Measurements from ENCODE around the gene LYRM4. TPM values are rescaled to one million over a fixed set of nuclear protein-coding genes. Genes with fewer than 3 reads are reported as not detected.

The LYRM4 gene
- polyA plus RNA-seq, 4 donors = 36.1 to 43.7 (median 42.7) TPM

DNA sequence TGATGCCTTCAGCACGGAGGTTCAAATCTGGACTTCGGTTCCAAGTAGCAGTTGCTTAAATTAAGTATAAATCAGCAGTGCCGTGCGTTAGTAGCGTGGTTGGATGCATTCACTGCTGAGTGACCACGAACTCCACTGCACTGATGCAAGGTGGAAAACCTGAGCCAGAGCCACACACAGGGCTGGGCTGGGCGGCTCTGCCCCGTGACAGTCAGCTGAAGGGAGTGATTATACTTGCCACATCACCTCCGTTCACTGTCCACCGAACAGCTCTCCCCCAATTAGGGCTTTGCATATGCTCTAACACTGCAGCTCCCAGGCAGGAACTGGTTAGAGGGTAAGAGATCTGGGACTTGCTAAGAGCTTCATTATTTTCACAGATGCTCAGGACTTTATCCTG, 153.4 kb downstream of the LYRM4 start:
- DNase-seq (ENCODE audit: low read depth in 4 of 4, low spot score in 2 of 4) = no peak

DNA sequence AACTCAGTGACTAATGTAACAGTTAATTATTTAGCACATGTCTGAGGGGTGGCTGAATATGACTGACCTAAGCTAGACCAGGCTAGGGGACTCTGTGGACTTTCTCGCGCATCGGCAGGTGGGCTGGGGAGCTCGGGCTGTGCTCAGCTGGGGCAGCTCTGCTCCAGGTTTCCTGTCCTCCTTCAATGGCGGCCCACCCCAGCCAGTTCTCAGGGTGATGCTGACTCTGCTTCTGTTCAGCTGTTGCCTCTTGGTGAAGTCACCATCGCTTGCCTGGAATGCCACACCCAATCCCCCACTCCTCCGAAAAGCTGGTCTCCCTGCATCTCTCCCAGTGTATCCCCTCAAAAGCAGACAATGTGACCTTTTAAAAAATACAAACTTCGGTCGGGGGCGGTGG, 155.6 kb downstream of the LYRM4 start:
- no peak for DNase-seq (ENCODE audit: low read depth in 4 of 4, low spot score in 2 of 4)

DNA sequence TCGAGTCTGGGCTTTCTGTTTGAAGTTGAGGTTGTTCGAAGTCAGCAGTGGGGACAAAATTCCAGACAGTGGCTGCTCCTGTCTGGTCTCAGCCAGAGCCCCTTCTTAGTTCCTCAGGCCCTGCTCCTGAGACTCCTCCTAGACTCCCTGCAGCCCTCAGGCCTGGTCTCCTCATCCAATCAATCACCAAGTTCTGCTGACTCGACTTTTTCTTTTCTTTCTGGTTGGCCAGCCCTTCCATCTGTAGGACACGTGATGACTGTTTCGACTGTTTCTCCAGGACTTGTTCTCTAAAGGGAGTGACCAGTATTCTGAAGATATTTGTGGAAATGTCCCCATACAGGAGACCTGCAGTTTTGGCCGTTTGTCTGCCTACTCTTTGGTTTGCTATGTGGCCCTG, 156.1 kb downstream of the LYRM4 start:
- DNase-seq (ENCODE audit: low read depth in 4 of 4, low spot score in 2 of 4) = no peak

DNA sequence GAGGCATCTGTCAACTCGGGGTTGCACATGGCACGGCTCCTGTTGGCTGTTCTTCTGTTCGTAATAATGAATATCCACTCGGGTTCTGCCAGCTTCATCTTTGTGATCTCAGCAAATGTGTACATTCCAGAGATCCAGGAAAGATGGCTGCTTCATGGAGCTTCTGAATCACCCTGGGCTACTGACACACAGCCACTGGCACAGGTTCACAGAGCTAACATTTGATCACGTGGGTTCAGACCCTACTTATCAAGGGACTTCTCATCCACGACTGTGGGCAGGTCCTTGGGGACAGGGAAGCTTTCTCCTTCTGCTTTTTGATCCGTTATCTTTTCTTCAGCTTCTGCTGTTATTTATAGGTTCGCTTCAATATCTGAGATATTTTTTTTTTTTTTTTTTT, 157.5 kb downstream of the LYRM4 start:
- no peak for DNase-seq (ENCODE audit: low read depth in 4 of 4, low spot score in 2 of 4)

DNA sequence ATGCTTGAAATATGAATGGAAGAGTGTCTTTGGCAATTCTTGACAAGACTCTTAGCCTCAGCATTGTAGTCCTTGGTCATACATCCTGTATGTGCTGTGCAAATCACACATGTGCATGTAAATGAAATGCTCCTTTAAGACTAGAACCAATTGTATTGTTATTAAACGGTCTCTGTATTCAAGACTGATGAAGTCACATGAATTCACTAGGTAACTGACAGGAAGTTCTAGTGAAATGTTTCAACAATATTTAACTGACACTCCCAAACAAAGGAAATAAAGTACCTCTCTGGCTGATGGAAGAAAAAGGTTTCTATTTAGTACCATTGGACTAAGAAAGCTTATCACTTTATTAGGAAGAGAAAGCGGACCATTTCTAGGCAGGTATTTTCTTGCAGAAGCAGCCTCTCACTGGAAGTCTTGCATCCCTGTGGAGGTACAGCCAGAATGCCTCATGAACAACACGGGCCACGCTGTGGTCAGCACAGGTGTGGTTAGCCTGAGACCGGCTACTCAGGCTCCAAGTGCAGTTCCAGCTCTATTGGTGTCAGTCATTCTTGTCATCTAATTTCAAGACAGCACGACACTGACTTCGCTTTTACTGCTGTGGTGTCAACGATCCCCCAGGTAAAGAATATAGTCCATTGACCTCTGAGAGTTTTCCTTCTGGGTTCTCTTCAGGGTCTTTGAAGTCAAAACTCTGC, 158.3 kb downstream of the LYRM4 start:
- no peak for DNase-seq (ENCODE audit: low read depth in 4 of 4, low spot score in 2 of 4)

DNA sequence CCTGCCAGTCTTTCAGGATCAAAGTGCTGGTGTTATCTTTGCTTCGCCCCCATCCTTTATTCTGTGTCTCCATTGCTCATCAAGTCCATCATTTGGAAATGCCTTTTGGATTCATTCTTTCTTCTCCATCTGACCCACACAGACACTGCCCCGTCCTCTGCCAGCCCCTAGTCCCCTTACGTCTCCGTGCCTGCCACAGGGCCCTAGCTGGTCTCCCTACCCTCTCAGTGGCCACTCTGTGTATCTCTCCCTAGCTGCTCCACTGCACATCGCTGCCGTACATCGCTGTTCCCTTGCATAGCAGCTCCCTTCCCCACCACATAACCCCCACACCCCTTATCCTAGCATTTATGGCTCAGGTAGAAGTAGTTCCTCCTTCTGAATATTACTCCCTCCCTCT, 159.9 kb downstream of the LYRM4 start:
- DNase-seq (ENCODE audit: low read depth in 4 of 4, low spot score in 2 of 4) = no peak

DNA sequence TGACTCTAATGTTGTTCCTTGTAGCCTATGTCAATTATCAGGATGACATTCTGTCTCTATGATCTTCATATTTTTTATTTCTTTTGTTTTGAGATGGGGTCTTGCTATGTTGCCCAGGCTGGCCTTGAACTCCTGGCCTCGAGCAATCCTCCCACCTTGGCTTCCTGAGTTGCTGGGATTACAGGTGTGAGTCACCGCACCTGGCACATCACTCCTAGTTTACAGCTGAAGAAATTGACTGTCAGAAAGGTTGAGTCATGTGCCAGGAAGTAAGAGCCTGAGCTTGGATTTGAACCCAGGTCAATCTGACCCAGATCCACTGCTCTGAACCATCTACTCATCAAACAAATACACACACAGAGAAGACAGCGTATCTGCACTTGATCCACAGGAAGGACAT, 161.2 kb downstream of the LYRM4 start:
- no peak for DNase-seq (ENCODE audit: low read depth in 4 of 4, low spot score in 2 of 4)

DNA sequence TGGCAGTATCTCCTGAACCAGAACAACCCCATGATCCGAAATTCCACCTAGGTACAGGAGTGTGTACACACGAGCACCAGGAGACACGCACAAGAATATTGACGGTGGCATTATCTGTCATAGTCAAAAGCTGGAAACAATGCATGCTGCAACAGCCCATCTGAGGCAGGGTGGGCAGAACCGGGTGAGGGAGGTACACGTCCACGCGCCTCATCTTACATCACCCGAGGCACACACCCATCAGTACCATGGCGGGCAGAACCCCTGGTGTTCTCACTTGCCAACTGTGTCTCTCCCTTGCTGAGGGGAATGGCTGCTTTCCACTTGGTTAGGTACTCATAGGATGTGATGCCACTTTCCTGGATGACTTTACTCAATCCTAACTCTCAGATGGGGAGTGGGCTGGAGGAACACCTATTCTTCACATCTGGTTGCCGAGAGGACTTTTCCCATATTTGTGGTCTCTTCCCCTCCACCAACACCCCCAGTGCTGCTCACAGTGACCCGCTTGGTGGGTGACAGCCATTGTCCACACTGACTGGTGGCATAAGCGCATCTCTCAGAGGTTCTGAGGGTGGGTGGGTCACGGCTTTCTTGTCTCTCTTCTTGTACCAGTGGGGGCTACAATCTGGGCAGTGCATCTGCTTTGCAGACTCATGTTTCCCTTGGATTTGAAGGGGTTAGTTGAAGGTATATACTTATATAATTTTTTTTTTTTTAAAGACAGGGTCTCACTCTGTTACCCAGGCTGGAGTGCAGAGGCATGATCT, 162.1 kb downstream of the LYRM4 start:
- DNase-seq (ENCODE audit: low read depth in 4 of 4, low spot score in 2 of 4) = no peak

DNA sequence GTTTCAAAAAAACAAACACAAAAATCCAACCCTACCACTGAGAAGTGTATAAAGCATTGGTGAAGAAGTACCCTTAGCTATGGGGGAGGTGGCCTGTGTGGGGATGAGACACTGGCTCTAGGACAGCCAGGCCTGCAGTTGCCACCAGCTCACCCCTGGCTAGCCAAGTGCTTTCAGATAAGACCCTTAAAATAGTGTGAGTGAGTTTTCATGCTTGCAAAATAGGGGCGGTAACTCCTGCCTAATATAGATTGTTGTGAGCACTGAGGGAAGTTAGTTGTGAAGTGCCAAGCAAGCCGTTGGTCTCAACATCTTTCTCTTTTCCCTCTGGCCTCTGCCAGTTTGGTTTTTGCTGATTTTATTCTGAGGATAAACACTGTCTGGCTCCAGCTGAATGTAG, 164.3 kb downstream of the LYRM4 start:
- no peak for DNase-seq (ENCODE audit: low read depth in 4 of 4, low spot score in 2 of 4)

DNA sequence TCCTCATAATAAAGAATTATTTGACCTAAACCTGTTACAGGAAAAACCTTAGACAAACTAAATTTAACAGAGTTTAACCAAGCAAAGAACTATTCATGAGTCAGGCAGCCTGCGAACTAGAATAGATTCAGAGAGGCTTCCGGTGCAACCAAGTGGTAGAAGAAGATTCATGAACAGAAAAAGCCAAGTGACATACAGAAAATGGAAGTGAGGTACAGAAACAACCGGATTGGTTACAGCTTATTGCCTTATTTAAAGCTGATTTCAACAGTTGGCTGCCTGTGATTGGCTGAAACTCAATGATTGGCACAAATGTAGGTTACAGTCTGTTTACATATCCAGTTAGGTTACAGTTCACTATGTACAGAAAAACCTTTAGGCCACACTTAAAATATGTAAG, 165.5 kb downstream of the LYRM4 start:
- DNase-seq (ENCODE audit: low read depth in 4 of 4, low spot score in 2 of 4) = no peak

DNA sequence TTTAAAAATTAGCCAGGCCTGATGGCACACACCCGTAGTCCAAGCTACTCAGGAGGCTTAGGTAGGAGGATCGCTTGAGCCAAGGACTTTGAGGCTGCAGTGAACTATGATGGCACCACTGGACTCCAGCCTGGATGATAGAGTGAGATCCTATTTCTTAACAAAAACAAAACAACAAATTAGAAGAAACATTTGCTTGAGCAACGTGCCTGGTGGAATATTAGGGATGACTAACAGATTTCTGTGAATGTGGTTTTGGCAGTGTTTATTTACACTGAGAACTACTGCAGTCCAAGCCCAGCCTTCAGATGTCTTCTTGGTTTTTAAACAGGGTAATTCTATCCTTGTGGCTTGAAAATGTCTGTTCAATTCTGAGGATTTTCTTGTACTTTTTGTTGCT, 166.4 kb downstream of the LYRM4 start:
- DNase-seq (ENCODE audit: low read depth in 4 of 4, low spot score in 2 of 4) = no peak

DNA sequence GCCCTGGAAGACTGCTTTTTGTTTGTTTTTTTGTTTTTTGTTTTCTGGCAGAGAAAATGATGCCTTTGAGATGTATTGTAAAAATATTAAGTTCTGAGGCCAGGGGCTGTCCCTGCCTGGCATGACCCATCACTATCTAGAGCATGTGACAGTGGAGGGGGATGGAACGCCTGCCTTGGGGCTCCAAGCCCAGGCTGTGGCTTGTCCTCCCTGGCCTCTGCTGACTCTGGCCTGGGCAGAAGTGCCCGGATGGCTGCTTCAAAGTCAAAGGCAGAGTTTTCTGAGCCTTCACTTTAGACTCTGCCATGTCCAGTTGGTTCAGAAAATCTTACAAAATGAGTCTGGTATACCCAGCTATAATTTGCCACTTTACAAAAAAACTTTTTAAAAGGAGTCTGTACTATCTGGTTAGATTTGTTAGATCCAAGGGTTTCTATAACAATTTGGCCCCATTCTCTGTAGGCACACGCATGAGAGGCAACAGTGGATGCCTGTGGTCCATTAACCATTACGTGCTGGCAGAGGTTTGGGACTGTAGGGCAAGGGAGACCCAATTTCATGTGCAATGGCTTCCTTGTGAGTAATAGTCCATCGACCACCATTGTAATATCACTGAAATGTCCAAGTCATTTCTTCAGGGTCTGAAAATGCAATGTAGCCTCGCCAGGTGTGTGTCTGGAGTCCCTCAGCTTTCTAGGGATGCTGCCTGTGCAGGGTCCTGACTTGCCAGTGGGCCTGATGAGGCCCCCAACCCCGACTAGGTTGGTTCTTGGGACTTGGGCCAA, 167.3 kb downstream of the LYRM4 start:
- no peak for DNase-seq (ENCODE audit: low read depth in 4 of 4, low spot score in 2 of 4)

DNA sequence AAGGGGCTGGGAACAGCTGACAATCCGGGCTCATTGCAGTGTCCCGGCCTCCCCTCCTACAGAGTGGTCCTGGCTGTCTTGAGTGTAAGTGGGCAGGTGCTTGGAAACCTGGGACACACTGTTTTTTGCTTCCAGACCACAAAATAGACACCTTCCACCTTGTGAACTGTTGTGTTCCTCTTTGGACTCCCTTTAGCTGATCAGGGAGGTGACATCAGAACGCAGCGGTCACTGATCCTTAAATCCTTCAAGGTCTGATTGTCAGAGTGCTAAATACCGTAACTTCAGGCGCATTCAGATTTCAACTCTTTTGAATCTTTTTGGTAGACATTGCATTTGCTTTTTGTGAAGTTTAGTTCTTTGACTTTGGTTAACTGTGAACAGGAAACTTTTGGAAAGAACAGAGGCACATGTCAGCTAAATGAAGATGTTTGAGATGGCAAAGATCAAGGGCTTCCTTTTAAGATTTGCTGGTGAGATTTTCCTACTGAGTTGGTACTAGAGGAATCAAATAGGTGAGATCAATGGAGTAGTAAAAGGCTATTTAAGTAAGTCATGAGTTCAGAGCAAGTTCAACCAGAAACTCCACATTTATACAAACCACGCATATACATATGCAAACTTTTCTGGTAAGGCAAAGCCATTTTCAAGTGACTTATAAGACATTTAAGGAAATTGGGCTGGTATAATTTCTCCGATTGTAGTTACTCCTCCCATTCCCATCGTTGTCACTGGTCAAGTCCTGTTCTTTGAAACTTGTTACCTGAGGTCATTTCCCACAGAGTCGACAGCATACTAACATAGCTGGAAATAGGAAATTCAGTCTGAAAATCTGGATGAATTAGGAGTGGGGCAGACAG, 169.3 kb downstream of the LYRM4 start:
- DNase-seq (ENCODE audit: low read depth in 4 of 4, low spot score in 2 of 4) = no peak

DNA sequence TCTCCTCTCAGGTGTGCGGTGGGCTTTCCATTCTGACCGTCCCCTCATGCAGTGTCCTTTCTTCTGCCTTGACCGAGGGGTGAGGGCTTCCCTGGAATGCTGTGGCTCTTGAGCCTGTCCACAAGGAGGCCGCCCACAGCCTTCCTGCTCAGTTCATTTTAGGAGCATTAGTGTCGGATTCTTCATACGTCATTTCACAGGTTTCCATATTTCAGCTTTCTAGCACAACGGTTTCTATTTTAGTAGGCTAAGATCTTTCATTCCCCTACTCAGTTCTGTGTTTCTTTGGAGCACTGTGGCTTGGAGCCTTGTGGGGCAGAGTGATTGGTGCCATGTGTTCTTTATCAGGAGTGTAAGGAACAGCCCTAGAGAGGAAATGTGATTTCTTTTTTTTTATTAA, 170.1 kb downstream of the LYRM4 start:
- no peak for DNase-seq (ENCODE audit: low read depth in 4 of 4, low spot score in 2 of 4)

DNA sequence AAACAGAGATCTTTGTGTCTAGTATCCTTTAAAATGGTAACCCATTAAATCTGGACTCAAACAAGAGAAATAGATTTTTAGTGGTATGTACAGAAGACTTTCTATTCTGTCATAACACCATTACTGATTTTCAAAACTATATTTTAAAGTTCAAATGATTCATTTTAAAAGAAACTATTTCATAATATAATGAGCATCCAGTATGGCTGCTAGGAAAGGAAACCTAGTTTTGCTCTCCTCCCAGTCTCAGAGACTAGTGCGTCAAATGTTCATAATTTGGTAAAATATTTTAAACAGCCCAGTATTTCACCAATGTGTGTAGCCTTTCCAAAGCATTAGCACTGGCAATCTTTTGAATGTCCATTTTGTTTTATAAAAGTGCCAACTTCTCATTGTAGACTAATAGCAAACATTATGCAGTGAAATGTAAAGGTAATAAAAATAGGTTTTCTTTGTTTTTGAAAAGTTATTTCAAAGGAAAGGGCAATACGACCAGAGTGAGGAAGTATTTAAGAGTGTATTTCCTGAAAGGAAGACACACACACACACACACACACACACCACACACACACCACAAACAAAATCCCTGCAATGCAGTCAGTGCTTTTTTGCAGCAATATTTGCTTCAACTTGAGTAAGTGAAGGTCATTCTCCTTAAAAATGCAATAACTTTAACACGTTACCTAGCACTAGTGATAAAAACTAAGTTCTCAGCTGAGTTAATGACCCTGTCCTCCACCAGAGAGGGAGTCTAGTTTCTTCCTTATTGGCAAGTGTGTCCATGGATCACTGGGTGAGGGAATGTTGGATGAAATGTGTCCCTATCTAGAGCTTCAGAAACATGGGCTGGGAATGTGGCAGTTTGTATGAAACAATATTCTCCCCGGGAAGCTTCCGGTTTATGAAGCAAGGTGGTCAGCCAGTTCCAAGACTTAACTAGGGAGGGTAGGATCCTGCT, 171.0 kb downstream of the LYRM4 start:
- no peak for DNase-seq (ENCODE audit: low read depth in 4 of 4, low spot score in 2 of 4)

DNA sequence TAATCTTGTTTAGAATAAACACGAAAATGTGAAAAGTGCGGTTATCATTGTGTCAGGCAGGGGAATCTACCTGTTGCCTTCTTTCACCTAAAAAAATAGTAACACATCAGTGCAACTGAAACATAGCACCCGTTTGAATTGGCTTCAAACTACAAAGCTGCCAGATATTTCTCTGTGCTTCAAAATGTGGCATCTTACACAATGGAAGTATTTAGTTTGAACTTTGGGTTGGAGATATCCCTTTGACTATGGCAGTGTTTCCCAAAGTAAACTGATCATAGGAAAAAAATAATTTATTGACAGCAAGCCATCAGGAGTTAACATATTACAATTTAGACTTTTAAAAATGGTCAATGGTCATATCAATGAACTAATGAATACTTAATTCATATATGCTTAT, 172.0 kb downstream of the LYRM4 start:
- DNase-seq (ENCODE audit: low read depth in 4 of 4, low spot score in 2 of 4) = no peak

DNA sequence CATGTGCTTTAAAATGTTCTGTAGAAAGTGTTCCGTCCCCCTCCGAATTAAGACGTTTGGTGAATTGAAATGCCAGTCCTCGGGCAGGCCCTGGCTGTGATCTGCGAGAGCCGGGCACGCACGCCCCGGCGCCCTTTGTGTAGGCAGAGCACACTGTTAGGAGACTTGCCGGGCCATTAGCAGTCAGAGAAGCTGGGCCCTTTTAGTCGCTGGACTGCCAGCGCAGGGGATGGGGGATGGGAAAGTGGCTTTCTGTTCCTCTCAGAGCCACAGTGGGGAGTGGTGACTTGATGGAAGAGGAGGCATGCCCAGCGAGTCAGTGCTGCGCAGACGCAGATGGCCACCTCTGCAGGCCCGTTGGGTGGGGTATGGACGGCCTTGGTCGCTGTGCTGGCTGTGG, 173.4 kb downstream of the LYRM4 start:
- DNase-seq (ENCODE audit: low read depth in 4 of 4, low spot score in 2 of 4) = no peak

DNA sequence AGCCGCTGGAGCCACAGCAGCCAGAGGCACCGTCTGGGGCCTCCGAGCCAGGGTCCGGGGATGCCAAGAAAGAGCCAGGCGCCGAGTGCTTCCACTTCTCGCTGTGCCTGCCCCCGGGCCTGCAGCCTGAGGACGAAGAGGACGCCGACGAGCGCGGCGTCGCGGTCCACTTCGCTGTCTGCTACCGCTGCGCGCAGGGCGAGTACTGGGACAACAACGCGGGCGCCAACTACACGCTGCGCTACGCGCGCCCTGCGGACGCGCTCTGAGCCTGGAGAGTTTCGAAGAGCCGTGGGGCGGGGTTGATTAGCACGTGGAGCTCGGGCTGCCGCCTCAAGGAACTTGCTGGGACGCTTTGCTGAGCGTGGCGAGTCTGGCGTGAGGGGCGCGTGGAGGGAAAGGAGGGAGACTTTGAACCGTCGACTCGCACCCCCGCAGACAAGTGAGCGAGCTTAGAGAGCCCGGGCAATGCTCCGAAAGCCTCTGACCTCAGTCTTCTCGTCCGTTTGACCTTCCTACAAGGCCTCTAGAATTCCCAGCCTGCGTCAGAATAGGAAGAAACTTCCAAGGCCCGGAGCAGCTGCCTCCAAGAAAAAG, 174.4 kb downstream of the LYRM4 start:
- DNase-seq (ENCODE audit: low read depth in 4 of 4, low spot score in 2 of 4) = no peak

DNA sequence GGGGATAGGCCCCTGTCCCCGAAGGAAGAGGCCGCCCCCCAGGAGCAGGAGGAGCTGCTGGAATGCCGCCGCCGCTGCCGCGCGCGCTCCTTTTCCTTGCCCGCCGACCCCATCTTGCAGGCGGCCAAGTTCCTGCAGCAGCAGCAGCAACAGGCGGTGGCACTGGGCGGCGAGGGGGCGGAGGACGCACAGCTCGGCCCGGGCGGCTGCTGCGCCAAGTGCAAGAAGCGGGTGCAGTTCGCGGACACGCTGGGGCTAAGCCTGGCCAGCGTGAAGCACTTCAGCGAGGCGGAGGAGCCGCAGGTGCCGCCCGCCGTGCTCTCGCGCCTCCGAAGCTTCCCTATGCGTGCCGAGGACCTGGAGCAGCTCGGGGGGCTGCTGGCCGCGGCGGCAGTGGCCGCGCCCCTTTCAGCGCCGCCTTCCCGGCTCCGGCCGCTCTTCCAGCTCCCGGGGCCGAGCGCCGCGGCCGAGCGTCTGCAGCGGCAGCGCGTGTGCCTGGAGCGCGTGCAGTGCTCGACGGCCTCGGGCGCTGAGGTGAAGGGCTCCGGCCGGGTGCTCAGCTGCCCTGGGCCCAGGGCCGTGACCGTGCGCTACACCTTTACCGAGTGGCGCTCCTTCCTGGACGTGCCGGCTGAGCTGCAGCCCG, 175.0 kb downstream of the LYRM4 start:
- peak in 1 of 4 donors; percentile 62 for DNase-seq (ENCODE audit: low read depth in 4 of 4, low spot score in 2 of 4)
